ENCODE data around the gene FAM118B.

The FAM118B gene

DNA sequence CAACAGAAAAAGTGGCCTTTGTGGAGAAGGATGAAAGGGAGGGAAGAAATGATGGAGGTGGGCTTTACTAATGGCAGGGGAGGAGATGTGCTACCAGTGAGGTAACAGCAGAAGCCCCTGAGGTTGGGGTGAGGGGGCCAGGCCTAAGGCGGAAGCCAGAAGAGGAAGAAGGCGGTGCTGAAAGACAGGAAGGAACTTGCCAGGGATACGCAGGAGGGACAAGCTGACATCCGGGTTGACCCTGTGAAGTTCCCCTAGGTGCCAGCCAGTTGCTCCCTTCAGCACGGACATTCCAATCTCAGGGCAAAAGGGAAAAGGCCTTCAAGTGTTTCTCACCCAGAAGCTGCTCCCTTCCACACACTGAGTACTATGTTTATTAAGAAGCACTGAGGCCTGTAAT is 69.0 kb downstream of the FAM118B start:
- no peak overlapping the region for H3K4me3 ChIP-seq (ENCODE audit: low read depth, low read length)
- H3K4me2 ChIP-seq (ENCODE audit: low read length): no peak overlapping the region
- TF ChIP-seq CTCF (IDR thresholded peaks at IDR 0.05): no peak
- no peak overlapping the region for H3K9ac ChIP-seq
- H3K36me3 ChIP-seq (ENCODE audit: control insufficient read depth, insufficient read depth, low read length): no peaks in the 10 kb centered on the region
- H3K79me2 ChIP-seq: no peaks in the 10 kb centered on the region
- peaks cover 5% of the 10 kb centered on the region for H3K4me1 ChIP-seq
- no peak overlapping the region for H2AFZ ChIP-seq
- no peaks in the 10 kb centered on the region for H3K27me3 ChIP-seq (ENCODE audit: control insufficient read depth, insufficient read depth, low read length)
- no peak overlapping the region for H3K27ac ChIP-seq
- H3K9me3 ChIP-seq (ENCODE audit: control insufficient read depth, low read length): no peaks in the 10 kb centered on the region

GRCh38 chr11:126281245-126281644 is 69.7 kb downstream of the FAM118B start:
- no peak overlapping the region for H3K4me2 ChIP-seq (ENCODE audit: low read length)
- no peaks in the 10 kb centered on the region for H3K27me3 ChIP-seq (ENCODE audit: control insufficient read depth, insufficient read depth, low read length)
- H3K4me3 ChIP-seq (ENCODE audit: low read depth, low read length): no peak overlapping the region
- no peaks in the 10 kb centered on the region for H3K9me3 ChIP-seq (ENCODE audit: control insufficient read depth, low read length)
- no peak overlapping the region for H3K9ac ChIP-seq
- H3K4me1 ChIP-seq: peaks cover 5% of the 10 kb centered on the region
- TF ChIP-seq CTCF (IDR thresholded peaks at IDR 0.05): no peak
- H2AFZ ChIP-seq: no peak overlapping the region
- no peaks in the 10 kb centered on the region for H3K79me2 ChIP-seq
- no peaks in the 10 kb centered on the region for H3K36me3 ChIP-seq (ENCODE audit: control insufficient read depth, insufficient read depth, low read length)
- H3K27ac ChIP-seq: no peak overlapping the region

DNA sequence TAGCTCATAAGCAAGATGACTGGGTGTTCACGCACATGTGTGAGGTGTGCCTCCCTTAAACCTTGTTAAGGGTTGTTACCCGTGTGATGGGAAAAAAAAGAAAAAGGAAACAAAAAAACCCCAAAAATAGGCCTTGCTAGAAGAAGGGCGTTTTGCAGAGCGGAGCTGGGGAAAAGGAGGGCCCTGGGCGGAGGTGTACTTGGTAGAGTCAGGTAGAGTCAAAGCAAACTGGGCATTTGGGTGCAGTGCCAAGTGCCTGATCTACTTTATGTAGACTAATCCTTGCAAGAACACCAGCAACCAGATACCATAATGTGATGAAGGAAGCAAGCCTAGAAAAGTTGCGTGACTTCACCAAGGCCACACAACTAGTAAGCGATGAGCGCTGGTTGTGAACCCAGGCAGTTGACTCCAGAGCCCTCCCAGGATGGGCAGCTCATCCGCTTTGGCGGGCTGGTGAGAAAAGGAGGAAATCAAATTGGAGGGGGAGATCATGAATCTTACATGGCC is 70.1 kb downstream of the FAM118B start:
- H3K4me1 ChIP-seq: peaks cover 5% of the 10 kb centered on the region
- TF ChIP-seq CTCF (IDR thresholded peaks at IDR 0.05): no peak
- no peaks in the 10 kb centered on the region for H3K36me3 ChIP-seq (ENCODE audit: control insufficient read depth, insufficient read depth, low read length)
- H2AFZ ChIP-seq: peak overlapping the region; percentile 98
- no peaks in the 10 kb centered on the region for H3K79me2 ChIP-seq
- H3K9ac ChIP-seq: no peak overlapping the region
- H3K4me2 ChIP-seq (ENCODE audit: low read length): peak overlapping the region; percentile 83
- H3K27me3 ChIP-seq (ENCODE audit: control insufficient read depth, insufficient read depth, low read length): no peaks in the 10 kb centered on the region
- peak overlapping the region; percentile 75 for H3K27ac ChIP-seq
- H3K9me3 ChIP-seq (ENCODE audit: control insufficient read depth, low read length): no peaks in the 10 kb centered on the region
- H3K4me3 ChIP-seq (ENCODE audit: low read depth, low read length): no peak overlapping the region

DNA sequence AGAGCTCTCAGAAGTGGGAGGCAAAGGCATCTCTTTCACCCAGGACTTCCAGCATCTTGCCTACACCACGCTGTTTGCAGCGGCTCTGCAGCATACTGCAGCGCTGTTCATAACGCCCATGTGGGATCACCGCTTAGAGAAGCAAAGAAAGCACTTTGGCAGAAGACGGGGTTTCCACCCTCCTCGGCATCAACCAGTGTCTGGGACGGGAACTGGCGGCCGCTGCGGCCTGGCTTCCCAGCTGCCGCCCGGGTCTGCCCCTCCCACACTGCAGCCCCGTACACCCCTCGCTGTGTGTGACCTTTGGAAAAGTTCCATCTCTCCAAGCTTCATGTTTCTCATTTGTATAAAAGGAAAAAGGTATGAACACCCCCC is 70.8 kb downstream of the FAM118B start:
- H3K4me2 ChIP-seq (ENCODE audit: low read length): peak overlapping the region; percentile 83
- no peaks in the 10 kb centered on the region for H3K27me3 ChIP-seq (ENCODE audit: control insufficient read depth, insufficient read depth, low read length)
- H3K27ac ChIP-seq: peak overlapping the region; percentile 75
- peak overlapping the region; percentile 64 for H3K4me3 ChIP-seq (ENCODE audit: low read depth, low read length)
- no peaks in the 10 kb centered on the region for H3K9me3 ChIP-seq (ENCODE audit: control insufficient read depth, low read length)
- TF ChIP-seq CTCF (IDR thresholded peaks at IDR 0.05): no peak
- peak overlapping the region; percentile 98 for H2AFZ ChIP-seq
- peaks cover 5% of the 10 kb centered on the region for H3K4me1 ChIP-seq
- H3K79me2 ChIP-seq: no peaks in the 10 kb centered on the region
- no peaks in the 10 kb centered on the region for H3K36me3 ChIP-seq (ENCODE audit: control insufficient read depth, insufficient read depth, low read length)
- peak overlapping the region; percentile 89 for H3K9ac ChIP-seq

Data from parathyroid adenoma (tissue), 2 donors.